SIG-M5 treated with dmso at 0.1 percent for 504 hours (cell line): ENCODE data around the gene DIPK1A.

Experiments
- DNase-seq: peaks from one replicate; lab custom pipeline; 2025; ENCODE audit not compliant: unreplicated experiment; lab: John Stamatoyannopoulos, UW

Gene DIPK1A

GRCh38 chr1:92953491-92953890 is 7.8 kb downstream of the DIPK1A start:
- DNase-seq = peak; percentile 15

- DNase-seq = no peak
Measured at GRCh38 chr1:92952714-92953113, 8.5 kb downstream of the DIPK1A start.

GRCh38 chr1:92951141-92951582 is 10.1 kb downstream of the DIPK1A start:
- DNase-seq = peak; percentile 26

- no peak for DNase-seq
Measured at GRCh38 chr1:92949937-92950817, 11.1 kb downstream of the DIPK1A start.

- no peak for DNase-seq
Measured at GRCh38 chr1:92948071-92948470, 13.2 kb downstream of the DIPK1A start.

- no peak for DNase-seq
Measured at GRCh38 chr1:92945748-92946270, 15.5 kb downstream of the DIPK1A start.

- no peak for DNase-seq
Measured at GRCh38 chr1:92944901-92945747, 16.1 kb downstream of the DIPK1A start.

- DNase-seq = no peak
Measured at GRCh38 chr1:92943502-92943847, 17.8 kb downstream of the DIPK1A start.

GRCh38 chr1:92940541-92940940 is 20.7 kb downstream of the DIPK1A start:
- DNase-seq = no peak

GRCh38 chr1:92937731-92938130 is 23.5 kb downstream of the DIPK1A start:
- no peak for DNase-seq

GRCh38 chr1:92936865-92937264 is 24.4 kb downstream of the DIPK1A start:
- DNase-seq = no peak

GRCh38 chr1:92934395-92935378 is 26.6 kb downstream of the DIPK1A start:
- no peak for DNase-seq

- DNase-seq = no peak
Measured at GRCh38 chr1:92933459-92933858, 27.8 kb downstream of the DIPK1A start.

- no peak for DNase-seq
Measured at GRCh38 chr1:92931691-92932090, 29.6 kb downstream of the DIPK1A start.

GRCh38 chr1:92929461-92929860 is 31.8 kb downstream of the DIPK1A start:
- no peak for DNase-seq

- peak; percentile 37 for DNase-seq
Measured at GRCh38 chr1:92927870-92928269, 33.4 kb downstream of the DIPK1A start.

GRCh38 chr1:92926873-92927272 is 34.4 kb downstream of the DIPK1A start:
- no peak for DNase-seq

- DNase-seq = no peak
Measured at GRCh38 chr1:92924501-92924900, 36.8 kb downstream of the DIPK1A start.

GRCh38 chr1:92923664-92924063 is 37.6 kb downstream of the DIPK1A start:
- peak; percentile 4 for DNase-seq

GRCh38 chr1:92922356-92923035 is 38.8 kb downstream of the DIPK1A start:
- DNase-seq = no peak
